RKO (cell line): Measurements from ENCODE around the gene FFAR2.
A peak's percentile ranks its signal among the peaks of the same experiment; 100 is the strongest.
"Not testable (repeated sequence)": the region's sequence is repeated elsewhere in the genome, so short reads cannot be mapped to it uniquely, and the experiment has no call there.

ENCODE experiments used
- DNase-seq: peaks from one replicate; pipeline ENCODE4 v3.0.0-alpha.2; 2016; ENCODE audit warnings: low spot score

Gene FFAR2

DNA sequence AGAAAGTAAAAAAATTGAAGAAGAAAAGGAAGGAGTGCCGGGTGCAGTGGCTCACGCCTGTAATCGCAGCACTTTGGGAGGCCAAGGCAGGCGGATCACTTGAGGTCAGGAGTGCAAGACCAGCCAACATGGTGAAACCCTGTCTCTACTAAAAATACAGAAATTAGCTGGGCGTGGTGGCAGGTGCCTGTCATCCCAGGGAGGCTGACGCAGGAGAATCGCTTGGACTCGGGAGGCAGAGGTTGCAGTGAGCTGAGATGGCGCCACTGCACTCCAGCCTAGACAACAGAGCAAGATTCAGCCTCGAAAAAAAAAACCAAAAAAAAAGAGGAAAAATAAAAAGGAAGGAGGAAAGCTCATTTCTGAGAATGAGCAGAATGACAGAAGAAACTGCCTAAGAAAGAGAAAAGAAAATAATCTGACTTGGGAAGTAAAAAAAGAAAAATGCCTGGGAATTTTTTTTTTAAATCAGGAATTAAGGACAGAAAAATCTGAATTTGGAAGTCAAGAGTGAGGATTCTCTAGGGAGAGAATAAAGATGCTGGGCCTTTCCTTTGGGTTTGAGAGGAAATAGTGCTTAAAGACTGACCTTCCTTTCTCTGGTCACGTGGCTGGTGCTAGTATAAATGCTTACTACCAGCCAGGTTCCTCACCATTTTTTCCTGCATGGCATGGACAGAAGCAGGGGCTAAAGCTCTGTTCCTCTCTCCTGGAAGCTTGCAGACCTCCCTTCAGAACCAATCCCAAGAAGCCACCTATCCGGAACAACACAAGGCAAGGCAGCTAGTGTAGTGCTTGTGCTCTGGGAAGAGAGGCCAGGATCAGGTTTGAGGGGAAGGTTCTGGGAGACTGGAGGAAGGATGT is at the start of gene FFAR2:
Gene FFAR2 (plus strand): TSS at position 652 of the 864 bp plus-strand sequence. CDS start 1,458 bp downstream, outside the sequence.
- DNase-seq = no peak

DNA sequence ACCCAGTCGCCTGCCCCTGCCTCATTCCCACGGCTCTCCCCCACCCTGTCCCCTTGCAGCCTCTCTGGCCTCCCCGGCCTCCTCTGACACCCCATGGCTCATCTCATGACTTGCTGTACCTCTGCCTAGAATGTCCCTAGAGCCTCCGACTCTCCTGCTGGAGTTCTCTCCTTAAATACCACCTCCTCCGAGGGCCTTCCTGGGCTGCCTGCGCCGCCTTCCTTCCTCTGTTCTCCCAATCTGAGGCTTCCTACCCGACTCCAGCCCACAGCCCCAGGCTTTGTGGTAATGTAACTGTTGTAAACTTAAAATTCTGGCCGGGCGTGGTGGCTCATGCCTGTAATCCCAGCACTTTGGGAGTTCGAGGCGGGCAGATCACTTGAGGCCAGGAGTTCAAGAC is 49.5 kb upstream of the FFAR2 start:
- DNase-seq = no peak

DNA sequence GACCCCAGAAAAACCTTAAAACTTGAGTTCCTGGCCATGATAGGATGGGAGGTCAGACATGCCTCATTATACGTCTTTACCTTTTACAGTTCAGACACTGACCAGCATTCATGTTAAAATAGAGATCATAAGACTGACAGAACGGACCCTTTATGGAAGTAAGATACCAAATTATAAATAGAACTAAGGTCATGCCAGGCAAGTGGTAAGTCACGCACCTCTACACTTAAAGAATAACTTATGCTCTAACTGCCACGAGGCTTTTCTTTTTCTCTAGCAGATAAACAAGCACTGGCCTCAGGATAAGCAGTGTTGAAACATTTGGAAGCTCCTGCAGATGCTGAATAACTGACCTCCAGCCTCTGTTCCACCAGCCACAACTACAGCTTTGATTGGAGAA is 48.8 kb upstream of the FFAR2 start:
- no peak for DNase-seq

DNA sequence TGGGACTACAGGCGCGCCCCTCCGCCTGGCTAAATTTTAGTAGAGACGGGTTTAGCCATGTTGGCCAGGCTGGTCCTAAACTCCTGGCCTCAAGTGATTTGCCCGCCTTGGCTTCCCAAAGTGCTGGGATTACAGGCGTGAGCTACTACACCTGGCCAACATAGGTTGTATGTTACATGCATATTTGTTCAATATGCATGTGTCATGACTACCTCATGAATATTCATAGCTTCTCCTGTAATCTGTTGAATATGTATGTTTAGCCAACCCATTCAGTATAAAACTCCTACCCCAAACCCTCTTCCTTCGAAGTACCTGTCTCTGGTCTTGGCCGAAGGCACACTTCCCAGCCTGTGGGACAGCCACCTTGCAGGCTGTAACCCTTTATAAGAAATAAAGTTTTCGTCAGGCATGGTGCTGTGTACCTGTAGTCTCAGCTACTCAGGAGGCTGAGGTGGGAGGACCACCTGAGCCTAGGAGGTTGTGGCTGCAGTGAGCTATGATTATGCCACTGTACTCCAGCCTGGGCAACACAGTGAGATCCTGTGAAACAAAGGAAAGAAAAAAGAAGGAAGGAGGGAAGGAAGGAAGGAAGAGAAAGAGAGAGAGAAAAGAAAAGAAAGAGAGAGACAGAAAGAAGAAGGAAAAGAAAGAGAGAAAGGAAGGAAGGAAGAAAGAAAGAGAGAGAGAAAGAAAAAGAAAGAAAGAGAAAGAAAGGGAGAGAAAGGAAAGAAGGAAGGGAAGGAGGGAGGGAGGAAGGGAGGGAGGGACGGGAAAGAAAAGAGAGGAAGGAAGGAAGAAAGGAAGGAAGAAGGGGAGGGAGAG is 47.9 kb upstream of the FFAR2 start:
- no peak for DNase-seq

DNA sequence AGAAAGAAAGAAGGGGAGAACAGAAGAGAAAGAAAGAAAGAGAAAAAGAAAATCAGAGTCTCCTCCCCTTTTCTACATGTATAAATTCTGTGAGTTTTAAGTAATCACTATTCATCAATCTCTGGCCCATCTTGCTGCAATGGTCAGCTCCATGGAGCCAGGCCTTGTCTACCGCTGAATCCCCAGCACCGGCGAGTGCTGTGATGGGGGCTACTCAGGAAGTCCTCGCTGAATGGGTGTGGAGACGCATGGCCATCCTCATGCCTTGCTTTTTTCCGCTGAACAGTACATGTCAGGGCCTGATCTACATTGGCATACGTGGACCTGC is 47.3 kb upstream of the FFAR2 start:
- no peak for DNase-seq

DNA sequence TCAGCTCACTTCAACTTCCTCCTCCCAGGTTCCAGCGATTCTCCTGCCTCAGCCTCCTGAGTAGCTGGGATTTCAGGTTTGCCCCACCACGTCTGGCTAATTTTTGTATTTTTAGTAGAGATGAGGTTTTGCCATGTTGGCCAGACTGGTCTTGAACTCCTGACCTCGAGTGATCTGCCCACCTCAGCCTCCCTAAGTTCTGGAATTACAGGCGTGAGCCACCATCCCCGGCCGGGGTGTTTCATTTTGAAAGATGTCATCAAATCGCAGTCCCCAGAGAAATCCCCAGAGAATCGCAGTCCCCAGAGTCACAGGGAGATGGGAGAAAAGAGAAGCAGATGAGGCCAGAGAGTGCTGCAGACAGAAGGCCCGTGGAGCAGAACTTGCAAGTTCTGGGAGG is 46.6 kb upstream of the FFAR2 start:
- not testable (repeated sequence) for DNase-seq

DNA sequence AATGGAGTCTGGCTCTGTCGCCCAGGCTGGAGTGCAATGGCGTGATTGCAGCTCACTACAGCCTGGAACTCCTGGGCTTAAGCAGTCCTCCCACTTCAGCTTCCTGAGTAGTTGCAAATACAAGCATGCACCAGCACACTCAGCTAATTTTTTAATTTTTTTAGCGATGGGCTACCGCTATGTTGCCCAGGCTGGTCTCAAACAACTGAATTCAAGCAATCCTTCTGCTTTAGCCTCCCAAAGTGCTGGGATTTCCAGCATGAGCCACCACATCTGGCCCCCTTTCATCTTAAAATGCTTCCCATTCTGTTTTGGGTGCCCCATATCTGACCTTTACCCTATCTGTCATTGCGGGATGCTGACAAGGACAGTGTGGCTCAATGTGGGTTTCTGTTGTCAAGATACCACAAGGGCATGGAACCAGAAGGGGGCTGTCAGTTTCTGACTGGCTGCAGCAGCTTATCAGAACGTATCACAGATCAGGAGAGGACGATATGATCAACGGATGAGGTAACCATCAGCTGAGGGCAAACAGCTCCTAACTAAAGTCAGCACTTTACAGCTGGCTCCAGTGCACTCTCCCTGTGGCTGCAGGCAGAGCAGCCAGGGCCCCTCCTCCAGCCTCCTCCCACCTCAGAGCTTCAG is 44.8 kb upstream of the FFAR2 start:
- DNase-seq = no peak

DNA sequence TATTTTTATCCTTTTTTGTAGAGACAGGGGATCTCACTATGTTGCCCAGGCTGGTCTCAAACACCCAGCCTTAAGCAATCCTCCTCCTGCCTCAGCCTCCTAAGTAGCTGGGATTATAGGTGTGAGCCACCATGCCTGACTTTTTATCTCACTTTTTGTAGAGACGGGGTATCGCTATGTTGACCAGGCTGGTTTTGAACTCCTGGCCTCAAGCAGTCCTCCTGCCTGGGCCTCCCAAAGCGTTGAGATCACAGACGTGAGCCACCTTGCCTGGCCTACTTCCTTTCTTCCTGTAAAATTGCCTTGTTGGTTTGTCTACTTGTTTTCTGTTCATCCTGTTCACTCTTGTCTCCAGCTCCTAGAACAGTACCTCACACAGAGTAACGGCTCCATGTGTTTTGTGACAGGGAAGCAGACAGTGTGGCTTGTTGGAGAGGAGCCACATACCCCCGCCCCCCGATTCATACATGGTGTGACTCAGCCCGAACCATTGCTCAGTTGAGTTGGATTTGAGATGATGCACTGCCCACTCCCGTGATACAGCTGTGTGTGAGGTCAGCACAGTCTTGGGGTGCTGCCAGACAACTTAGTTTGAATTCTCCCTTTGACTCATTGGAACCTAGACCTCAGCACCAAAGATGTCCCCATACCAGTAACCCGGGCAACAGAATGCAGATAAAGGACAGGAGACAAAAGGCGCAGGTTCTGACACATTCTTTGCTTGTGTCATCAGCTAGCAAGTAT is 43.0 kb upstream of the FFAR2 start:
- DNase-seq = peak; percentile 95

DNA sequence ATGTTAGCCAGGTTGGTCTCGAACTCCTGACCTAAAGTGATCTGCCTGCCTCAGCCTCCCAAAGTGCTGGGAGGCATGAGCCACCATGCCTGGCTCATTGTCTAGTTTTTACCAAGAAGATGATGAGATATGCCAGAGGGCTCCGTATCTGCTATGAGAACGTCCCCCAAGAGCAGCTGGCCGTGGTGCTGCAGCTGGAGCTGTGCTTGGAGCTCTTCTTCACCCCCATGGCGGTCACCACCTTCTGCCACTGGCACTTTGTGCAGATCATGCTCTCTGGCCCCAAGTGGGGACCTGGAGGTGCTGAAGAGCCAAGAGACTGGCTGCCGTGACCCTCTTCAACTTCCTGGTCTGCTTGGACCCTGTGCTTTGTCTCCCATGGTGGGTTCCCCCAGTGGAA is 40.4 kb upstream of the FFAR2 start:
- DNase-seq = no peak

DNA sequence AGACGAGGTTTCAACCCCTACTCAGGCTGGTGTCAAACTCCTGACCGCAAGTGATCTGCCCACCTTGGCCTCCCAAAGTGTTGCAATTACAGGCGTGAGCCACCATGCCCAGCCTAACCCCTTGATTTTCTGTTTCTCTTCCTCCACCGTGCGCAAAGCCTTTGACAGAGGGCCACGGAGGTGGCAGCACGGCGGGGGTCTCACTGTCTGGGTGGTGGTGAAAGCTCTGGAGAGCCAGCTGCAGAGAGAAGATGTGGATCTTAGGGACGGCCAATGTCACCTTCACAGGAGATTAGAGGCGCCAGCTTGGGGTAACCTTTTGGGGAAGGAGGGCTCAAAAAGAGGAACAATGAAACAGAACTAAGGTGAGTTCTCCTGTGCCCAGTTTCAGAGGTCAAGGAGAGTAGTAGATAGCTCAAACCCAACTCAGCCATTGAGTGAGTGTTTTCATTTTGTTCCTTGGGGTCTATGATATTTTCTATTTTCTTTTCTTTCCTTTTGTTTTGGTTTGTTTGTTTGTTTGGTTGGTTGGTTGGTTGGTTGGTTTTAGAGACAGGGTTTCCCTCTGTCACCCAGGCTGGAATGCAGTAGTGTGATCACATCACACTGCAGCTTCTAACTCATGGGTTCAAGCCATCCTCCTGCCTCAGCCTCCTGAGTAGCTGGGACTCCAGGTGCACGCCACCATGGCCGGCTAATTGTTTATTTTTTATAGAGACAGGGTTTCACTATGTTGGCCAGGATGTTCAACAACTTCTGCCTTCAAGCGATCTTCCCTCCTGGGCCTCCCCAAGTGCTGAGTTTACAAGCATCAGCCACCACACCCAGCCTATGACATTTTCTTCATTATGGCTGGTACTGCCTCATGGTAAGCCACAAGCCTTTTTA is 39.5 kb upstream of the FFAR2 start:
- DNase-seq = no peak

DNA sequence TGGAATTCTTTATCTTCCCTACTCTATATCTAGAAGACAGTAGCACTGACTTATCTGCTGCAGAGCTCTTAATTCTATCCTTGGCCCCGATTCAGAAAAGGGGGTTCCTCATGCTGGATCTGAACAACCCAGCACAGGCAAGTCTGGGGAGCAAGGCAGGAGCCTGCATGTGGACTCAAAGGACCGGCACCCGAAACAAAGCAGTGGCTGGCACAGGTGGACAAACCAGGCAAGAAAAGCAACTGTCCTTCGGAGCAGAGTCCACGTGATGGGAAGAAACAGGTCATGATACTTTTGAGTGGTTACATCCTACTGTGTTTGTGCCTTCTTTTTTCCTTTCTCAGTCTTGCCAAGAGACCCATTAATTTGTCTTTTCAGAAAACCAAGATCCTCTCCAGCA is 38.9 kb upstream of the FFAR2 start:
- DNase-seq = no peak

DNA sequence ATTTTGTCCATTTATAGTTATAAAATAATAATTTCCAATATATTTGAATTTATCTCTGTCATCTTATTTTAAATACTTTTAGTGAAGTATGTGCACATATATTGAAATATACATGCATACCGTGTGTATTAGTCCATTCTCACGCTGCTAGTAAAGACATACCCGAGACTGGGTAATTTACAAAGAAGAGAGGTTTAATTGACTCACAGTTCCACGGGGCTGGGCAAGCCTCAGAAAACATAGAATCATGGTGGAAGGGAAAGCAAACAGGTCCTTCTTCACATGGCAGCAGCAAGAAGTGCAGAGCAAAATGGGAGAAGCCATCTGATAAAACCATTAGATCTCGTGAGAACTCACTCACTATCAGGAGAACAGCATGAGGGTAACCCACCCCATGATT is 37.6 kb upstream of the FFAR2 start:
- no peak for DNase-seq

DNA sequence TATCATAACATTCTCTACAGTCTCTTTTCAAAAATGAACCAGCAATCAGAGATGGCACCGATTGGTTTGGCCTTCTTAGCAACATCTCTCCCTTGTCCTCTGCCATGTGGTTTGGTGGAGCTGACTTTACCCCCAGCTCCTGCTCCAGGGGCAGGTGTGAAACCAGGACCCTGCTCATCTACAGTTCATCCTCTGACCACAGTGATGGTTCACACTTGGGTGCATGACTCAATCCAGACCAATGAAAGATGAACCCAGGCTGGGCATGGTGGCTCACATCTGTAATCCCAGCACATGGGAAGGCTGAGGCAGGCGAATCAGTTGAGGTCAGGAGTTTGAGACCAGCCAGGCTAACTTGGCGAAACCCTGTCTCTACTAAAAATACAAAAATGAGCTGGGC is 33.6 kb upstream of the FFAR2 start:
- DNase-seq = no peak

DNA sequence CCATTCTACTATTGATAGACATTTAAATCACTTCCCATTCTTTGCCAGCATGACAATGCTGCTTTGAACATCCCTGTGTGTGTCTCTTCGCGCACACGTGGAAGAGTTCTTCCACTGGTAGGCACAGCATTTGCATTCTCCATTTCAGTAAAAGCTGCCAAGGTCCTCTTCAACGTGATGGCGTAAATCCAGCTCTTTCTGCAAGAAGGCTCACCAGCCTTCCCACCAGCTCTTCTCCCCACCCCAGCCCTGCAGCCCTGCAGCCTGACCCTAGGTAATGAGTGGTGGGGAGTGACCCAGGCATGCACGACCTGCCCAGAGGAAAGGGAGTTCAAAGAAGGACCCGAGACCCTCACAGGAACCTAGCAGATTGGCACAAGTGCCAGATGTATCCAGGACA is 31.7 kb upstream of the FFAR2 start:
- DNase-seq = no peak

DNA sequence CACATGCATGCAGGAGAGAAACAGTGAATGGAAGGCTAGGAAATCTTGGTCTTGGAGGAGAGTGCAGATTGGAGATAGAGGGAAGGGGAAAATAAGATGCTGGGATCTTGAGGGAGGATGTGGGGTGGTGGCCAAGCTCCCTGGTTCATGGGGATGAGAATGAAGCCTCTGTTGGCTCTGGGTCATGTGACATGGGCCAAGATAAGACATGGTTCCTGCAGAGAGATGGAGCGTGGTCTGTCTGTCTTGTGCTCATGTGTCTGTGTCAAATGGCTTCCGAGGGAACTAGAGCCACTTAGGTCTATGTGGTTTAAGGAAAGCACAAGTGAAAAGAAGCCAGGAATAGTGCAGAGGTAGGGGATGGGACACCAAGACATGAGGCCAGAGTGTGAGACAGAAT is 30.8 kb upstream of the FFAR2 start:
- no peak for DNase-seq

DNA sequence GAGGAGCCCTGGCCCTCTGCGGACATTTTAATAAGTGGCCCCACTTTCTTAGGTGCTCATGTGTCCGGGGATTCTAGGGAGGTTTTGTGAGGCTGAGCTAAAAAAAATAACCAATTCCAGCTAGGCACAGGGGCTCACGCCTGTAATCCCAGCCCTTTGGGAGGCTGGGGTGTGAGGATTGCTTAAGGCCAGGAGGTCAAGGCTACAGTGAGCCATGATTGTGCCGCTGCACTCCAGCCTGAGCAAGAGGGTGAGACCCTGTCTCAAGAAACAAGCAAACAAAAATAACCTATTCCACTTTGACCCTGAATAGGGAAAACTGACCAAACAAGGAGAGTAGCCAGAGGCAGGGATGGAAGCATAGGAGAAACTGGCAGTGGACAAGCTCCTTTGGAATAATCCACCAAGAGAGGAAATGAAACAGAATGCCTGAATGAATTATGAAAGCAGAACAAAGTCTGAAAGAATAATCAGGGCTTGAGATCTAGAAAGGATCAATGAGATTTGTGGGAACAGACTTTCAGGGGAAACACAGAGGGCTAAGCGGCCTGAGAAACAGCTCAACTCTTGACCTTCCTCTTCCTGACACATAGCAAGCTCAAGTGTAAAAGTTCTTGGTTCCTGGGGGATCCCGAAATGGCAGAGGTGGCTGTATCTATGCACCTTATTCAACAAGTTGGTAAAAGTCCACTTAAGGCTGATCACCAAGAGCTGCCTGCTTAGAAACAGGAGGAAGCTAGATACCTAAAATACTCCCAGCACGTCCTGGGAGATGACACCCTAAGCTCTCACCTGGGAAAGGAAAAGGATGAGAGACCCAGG is 30.1 kb upstream of the FFAR2 start:
- no peak for DNase-seq

DNA sequence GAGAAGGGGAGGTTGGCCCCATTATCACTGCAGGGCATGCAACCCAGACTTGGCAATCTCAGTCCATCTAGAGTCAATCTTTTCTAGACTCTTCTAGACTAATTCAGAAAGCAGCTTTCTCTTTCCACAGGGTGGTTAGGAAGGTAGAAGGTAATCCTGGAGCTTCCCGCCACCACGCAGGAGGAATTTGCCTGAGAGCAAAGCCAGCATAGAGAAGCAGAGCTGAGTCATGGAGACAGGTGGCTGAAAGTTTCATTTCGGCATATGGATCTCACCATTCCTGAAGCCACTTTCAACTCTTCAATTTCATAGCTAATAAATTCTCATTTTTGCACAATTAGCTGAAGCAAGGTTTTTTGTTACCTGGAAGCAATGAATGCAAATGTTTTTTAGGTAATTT is 29.0 kb upstream of the FFAR2 start:
- DNase-seq = no peak

DNA sequence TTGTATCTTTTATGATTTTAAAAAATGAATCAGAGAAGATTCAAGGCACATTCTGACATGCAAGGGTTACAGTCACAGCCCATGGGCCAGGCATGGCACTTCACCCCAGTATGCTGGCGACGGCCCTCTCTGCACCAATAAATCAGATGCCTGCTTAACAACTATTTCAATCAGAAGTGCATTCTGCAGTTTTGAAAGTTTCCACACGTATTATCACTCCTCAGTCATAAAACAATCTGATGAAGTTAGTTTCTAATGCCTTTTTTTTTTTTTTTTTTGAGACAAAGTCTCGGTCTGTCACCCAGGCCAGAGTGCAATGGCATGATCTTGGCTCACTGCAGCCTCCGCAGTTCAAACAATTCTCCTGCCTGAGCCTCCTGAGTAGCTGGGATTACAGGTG is 28.3 kb upstream of the FFAR2 start:
- DNase-seq = no peak

DNA sequence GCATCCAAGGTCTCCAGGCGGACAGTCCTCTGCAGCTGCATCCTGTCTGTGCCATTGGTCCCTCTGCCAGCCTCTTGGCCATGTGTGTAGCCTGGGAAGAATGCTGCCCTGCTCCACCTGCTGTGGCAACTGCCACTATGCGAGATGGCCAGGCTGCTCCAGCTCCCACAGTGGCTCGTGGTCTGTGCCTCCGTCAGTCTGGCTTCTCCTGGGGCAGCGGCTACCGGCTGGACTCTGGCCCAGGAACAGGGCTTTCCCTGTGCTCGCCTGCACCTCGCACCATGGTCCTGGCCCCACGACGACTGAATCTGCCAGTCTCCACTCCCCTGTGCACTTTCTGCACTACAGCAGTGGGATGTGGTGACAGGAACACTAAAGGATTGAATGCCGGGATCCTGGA is 26.7 kb upstream of the FFAR2 start:
- DNase-seq = no peak

DNA sequence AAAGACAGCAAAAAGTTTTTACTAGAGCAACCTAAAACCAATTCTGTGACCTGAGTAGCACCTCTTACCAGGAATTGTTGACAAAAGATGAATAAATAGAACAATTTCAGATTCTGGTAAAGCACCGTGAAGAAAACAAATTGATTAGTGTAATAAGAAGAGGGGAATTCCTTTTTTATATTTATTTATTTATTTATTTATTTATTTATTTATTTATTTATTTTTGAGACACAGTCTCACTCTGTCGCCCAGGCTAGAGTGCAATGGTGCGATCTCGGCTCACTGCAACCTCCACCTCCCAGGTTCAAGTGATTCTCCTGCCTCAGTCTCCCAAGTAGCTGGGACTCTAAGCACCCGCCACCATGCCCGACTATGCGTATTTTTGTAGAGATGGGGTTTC is 24.7 kb upstream of the FFAR2 start:
- not testable (repeated sequence) for DNase-seq
